ENCODE results near the gene AMMECR1. TPM values are rescaled to one million over a fixed set of nuclear protein-coding genes. Genes with fewer than 3 reads are reported as not detected.

Gene AMMECR1
- total and polyA plus RNA-seq, 2 of the 13 experiments (the other 11 are each of a cell fraction or from before 2014, with no cell fraction given): 3.1 to 7.5 TPM

DNA sequence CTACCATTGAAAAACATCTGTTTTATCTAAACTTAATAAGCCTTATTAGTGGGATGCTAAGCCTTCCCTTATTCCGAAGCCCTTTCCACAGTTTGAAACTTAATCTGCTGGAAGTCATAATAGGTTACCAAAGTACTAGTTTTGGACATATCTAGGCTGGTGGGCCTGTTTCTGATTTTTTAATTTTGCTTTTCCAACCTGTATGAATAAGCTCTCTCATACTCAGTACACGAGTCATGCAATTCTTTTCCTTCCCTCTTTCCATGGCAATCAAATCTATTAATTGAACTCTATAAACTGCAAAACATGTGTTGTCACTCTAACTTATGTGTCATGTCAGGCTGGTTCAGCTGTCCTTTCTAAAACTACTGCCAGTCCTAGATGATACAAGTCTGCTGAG lies 91.0 kb downstream of the AMMECR1 start:
- ATAC-seq: no peak
- POLR2A ChIA-PET: no interaction called here
- BruUV-seq (replicated peaks): no TSS peak
- no peak overlapping the region for H3K9ac ChIP-seq (ENCODE audit: insufficient read depth, low read depth, low read length)
- H3K4me2 ChIP-seq (ENCODE audit: low read depth, low read length): no peak overlapping the region
- no peak overlapping the region for H3K27ac ChIP-seq (ENCODE audit: extremely low read length, insufficient read depth, low read length)
- 96% methylated on average over 2 of the region's 2 CpGs for WGBS (ENCODE audit: low lambda C conversion rate)
- no peaks in the 10 kb centered on the region for H3K36me3 ChIP-seq (replicated peaks in 1 of 2; ENCODE audit: control insufficient read depth in 1 of 2, insufficient read depth in 2 of 2, low read length in 2 of 2)
- no peak for FAIRE-seq
- H3K9me3 ChIP-seq (ENCODE audit: low read length): no peaks in the 10 kb centered on the region
- H3K4me3 ChIP-seq (replicated peaks in 1 of 3; ENCODE audit: insufficient read depth in 1 of 3, low read depth in 2 of 3, low read length in 3 of 3): no peak overlapping the region
- intact Hi-C loops (cut with micrococcal nuclease; ENCODE audit: unreplicated experiment) (no loop called here), in situ Hi-C loops (cut with HindIII; ENCODE audit: extremely low pct_ligation_motif_present, low pct_unique_long_range_greater_than_20kb) (no loop called here)
- no peak for DNase-seq (ENCODE audit: low spot score)
- CTCF ChIA-PET (ENCODE audit: low intra/inter-chr PET ratio, low total read pairs): no interaction called here
- H3K27me3 ChIP-seq (ENCODE audit: control insufficient read depth in 1 of 2, insufficient read depth in 2 of 2, low read length in 2 of 2): no peaks in the 10 kb centered on the region
- no peaks in the 10 kb centered on the region for H3K4me1 ChIP-seq (ENCODE audit: insufficient read depth, low read length)
- no peaks in the 10 kb centered on the region for H4K20me1 ChIP-seq (ENCODE audit: insufficient read depth, low read length)
- H3K79me2 ChIP-seq (ENCODE audit: insufficient read depth, low read length): no peaks in the 10 kb centered on the region
- H2AFZ ChIP-seq (ENCODE audit: low read length): no peak overlapping the region
- TF ChIP-seq ELF4 (CRISPR knock-in tag; IDR thresholded peaks at IDR 0.05; ENCODE audit: borderline replicate concordance): no peak
- TF ChIP-seq REL (CRISPR knock-in tag; conservative IDR thresholded peaks at IDR 0.05): no peak
- TF ChIP-seq, protein P1, sequence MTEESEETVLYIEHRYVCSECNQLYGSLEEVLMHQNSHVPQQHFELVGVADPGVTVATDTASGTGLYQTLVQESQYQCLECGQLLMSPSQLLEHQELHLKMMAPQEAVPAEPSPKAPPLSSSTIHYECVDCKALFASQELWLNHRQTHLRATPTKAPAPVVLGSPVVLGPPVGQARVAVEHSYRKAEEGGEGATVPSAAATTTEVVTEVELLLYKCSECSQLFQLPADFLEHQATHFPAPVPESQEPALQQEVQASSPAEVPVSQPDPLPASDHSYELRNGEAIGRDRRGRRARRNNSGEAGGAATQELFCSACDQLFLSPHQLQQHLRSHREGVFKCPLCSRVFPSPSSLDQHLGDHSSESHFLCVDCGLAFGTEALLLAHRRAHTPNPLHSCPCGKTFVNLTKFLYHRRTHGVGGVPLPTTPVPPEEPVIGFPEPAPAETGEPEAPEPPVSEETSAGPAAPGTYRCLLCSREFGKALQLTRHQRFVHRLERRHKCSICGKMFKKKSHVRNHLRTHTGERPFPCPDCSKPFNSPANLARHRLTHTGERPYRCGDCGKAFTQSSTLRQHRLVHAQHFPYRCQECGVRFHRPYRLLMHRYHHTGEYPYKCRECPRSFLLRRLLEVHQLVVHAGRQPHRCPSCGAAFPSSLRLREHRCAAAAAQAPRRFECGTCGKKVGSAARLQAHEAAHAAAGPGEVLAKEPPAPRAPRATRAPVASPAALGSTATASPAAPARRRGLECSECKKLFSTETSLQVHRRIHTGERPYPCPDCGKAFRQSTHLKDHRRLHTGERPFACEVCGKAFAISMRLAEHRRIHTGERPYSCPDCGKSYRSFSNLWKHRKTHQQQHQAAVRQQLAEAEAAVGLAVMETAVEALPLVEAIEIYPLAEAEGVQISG (CRISPR knock-in tag; IDR thresholded peaks at IDR 0.05): no peak
- TF ChIP-seq, protein P2, sequence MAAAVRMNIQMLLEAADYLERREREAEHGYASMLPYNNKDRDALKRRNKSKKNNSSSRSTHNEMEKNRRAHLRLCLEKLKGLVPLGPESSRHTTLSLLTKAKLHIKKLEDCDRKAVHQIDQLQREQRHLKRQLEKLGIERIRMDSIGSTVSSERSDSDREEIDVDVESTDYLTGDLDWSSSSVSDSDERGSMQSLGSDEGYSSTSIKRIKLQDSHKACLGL (CRISPR knock-in tag; IDR thresholded peaks at IDR 0.05): no peak
- no peak for TF ChIP-seq HNRNPUL1 (IDR thresholded peaks at IDR 0.05; ENCODE audit: low read depth, low read length)
- no peak for TF ChIP-seq ZBTB21 (CRISPR knock-in tag; IDR thresholded peaks at IDR 0.05)
- no peak for TF ChIP-seq HMG20A (CRISPR knock-in tag; IDR thresholded peaks at IDR 0.05; ENCODE audit: borderline replicate concordance)
- no peak for TF ChIP-seq ZFYVE20 (CRISPR knock-in tag; IDR thresholded peaks at IDR 0.05; ENCODE audit: borderline replicate concordance, low read depth)
- no peak for TF ChIP-seq GZF1 (CRISPR knock-in tag; IDR thresholded peaks at IDR 0.05)
- TF ChIP-seq, protein P3, sequence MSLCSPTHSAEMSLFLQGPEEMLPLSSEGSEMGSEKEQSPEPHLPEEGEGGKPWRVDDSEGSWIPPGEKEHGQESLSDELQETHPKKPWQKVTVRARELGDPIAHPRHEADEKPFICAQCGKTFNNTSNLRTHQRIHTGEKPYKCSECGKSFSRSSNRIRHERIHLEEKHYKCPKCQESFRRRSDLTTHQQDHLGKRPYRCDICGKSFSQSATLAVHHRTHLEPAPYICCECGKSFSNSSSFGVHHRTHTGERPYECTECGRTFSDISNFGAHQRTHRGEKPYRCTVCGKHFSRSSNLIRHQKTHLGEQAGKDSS (CRISPR knock-in tag; IDR thresholded peaks at IDR 0.05; ENCODE audit: borderline replicate concordance, low read depth): no peak
- no peak for TF ChIP-seq ARHGAP35 (CRISPR knock-in tag; IDR thresholded peaks at IDR 0.05; ENCODE audit: borderline replicate concordance)
- no peak for TF ChIP-seq ZKSCAN5 (CRISPR knock-in tag; IDR thresholded peaks at IDR 0.05)
- TF ChIP-seq, protein P4, sequence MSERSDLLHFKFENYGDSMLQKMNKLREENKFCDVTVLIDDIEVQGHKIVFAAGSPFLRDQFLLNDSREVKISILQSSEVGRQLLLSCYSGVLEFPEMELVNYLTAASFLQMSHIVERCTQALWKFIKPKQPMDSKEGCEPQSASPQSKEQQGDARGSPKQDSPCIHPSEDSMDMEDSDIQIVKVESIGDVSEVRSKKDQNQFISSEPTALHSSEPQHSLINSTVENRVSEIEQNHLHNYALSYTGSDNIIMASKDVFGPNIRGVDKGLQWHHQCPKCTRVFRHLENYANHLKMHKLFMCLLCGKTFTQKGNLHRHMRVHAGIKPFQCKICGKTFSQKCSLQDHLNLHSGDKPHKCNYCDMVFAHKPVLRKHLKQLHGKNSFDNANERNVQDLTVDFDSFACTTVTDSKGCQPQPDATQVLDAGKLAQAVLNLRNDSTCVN (CRISPR knock-in tag; IDR thresholded peaks at IDR 0.05; ENCODE audit: borderline replicate concordance): no peak
- TF ChIP-seq ZFP90 (CRISPR knock-in tag; IDR thresholded peaks at IDR 0.05; ENCODE audit: borderline replicate concordance): no peak
- TF ChIP-seq, protein P5, sequence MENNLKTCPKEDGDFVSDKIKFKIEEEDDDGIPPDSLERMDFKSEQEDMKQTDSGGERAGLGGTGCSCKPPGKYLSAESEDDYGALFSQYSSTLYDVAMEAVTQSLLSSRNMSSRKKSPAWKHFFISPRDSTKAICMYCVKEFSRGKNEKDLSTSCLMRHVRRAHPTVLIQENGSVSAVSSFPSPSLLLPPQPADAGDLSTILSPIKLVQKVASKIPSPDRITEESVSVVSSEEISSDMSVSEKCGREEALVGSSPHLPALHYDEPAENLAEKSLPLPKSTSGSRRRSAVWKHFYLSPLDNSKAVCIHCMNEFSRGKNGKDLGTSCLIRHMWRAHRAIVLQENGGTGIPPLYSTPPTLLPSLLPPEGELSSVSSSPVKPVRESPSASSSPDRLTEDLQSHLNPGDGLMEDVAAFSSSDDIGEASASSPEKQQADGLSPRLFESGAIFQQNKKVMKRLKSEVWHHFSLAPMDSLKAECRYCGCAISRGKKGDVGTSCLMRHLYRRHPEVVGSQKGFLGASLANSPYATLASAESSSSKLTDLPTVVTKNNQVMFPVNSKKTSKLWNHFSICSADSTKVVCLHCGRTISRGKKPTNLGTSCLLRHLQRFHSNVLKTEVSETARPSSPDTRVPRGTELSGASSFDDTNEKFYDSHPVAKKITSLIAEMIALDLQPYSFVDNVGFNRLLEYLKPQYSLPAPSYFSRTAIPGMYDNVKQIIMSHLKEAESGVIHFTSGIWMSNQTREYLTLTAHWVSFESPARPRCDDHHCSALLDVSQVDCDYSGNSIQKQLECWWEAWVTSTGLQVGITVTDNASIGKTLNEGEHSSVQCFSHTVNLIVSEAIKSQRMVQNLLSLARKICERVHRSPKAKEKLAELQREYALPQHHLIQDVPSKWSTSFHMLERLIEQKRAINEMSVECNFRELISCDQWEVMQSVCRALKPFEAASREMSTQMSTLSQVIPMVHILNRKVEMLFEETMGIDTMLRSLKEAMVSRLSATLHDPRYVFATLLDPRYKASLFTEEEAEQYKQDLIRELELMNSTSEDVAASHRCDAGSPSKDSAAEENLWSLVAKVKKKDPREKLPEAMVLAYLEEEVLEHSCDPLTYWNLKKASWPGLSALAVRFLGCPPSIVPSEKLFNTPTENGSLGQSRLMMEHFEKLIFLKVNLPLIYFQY (CRISPR knock-in tag; IDR thresholded peaks at IDR 0.05; ENCODE audit: borderline replicate concordance): no peak
- no peak for TF ChIP-seq PAX8 (CRISPR knock-in tag; IDR thresholded peaks at IDR 0.05; ENCODE audit: borderline replicate concordance)

Measured in HepG2 (cell line).